ENCODE data around the gene HACD3.

DNA sequence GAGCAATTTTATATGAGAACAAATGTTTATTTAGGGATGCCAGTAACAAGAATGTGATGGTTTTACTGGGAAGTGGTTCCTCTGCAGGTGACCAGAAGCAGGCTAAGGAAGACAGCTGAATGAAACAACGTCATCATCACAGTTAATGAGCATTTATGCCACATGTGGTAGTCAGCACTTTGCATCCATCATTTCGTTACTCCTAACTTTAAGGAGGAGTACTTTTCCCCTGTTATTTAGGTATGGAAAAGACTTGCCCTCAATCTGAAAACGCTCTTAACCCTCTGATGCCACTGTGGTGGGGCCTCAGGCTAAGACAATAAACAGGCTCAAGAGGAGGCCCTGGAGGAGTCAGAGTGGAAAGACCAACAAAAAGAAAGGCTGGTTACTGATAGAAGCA lies 49.5 kb downstream of the HACD3 start:
- TF ChIP-seq ZNF274 (IDR thresholded peaks at IDR 0.05; ENCODE audit: low read depth, low read length) (no peak), SUZ12 (IDR thresholded peaks at IDR 0.05; ENCODE audit: extremely low read depth, insufficient read depth, insufficient read length) (no peak), YY1 (IDR thresholded peaks at IDR 0.05; ENCODE audit: insufficient read depth, insufficient read length) (no peak)
